HG03060 (cell line): ENCODE results near the gene PLEKHG4.

Experiments
- ATAC-seq: cut with Tn5 transposase; IDR thresholded peaks from one replicate; pipeline ENCODE4 v1.9.1; 2021; ENCODE audit warnings: low read depth, moderate number of reproducible peaks; ENCODE audit not compliant: unreplicated experiment

PLEKHG4 gene, protein sequence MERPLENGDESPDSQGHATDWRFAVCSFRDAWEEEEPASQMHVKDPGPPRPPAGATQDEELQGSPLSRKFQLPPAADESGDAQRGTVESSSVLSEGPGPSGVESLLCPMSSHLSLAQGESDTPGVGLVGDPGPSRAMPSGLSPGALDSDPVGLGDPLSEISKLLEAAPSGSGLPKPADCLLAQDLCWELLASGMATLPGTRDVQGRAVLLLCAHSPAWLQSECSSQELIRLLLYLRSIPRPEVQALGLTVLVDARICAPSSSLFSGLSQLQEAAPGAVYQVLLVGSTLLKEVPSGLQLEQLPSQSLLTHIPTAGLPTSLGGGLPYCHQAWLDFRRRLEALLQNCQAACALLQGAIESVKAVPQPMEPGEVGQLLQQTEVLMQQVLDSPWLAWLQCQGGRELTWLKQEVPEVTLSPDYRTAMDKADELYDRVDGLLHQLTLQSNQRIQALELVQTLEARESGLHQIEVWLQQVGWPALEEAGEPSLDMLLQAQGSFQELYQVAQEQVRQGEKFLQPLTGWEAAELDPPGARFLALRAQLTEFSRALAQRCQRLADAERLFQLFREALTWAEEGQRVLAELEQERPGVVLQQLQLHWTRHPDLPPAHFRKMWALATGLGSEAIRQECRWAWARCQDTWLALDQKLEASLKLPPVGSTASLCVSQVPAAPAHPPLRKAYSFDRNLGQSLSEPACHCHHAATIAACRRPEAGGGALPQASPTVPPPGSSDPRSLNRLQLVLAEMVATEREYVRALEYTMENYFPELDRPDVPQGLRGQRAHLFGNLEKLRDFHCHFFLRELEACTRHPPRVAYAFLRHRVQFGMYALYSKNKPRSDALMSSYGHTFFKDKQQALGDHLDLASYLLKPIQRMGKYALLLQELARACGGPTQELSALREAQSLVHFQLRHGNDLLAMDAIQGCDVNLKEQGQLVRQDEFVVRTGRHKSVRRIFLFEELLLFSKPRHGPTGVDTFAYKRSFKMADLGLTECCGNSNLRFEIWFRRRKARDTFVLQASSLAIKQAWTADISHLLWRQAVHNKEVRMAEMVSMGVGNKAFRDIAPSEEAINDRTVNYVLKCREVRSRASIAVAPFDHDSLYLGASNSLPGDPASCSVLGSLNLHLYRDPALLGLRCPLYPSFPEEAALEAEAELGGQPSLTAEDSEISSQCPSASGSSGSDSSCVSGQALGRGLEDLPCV

DNA sequence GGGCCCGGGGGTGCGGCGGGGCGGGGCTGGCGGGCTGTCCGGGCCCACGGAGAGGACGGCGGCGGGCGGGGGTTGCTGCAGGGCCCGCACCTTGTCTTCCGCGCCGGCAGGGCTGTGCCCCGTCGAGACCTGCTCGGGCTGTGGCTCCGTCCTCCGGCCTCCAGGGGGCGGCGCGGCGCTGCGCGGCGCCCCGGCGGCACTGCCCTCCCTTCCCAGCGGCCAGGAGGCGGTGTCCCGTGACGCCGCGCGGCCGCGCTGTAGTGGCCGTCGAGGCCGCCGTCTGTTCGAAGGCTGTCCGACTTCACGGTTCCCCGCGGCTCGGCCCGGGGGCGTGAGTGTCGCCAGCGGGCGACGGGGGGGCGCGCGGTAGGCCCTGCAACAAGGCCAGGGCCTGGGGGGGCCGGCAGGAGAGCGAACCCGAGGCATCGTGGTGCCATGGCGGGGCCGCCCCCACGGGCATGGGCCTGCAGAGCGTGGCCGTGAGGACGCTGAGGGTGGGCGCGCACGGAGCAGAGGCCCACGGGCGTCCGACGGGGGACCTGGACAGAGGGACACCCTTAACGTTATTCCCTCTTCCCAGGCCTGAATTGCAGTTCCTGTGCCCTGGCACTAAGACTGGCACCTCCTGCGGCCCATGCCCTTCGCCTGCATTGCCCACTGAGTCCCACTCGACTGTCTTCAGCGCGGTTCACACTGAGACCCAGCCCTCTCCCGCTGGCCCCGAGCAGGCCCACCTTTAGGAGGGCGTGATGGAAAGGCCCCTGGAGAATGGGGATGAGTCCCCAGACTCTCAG, at the start of gene PLEKHG4:
TSS of gene PLEKHG4 (plus strand) at position 237 of the 794 bp plus-strand sequence. CDS start at position 750, 513 bp downstream.
- no peak for ATAC-seq

DNA sequence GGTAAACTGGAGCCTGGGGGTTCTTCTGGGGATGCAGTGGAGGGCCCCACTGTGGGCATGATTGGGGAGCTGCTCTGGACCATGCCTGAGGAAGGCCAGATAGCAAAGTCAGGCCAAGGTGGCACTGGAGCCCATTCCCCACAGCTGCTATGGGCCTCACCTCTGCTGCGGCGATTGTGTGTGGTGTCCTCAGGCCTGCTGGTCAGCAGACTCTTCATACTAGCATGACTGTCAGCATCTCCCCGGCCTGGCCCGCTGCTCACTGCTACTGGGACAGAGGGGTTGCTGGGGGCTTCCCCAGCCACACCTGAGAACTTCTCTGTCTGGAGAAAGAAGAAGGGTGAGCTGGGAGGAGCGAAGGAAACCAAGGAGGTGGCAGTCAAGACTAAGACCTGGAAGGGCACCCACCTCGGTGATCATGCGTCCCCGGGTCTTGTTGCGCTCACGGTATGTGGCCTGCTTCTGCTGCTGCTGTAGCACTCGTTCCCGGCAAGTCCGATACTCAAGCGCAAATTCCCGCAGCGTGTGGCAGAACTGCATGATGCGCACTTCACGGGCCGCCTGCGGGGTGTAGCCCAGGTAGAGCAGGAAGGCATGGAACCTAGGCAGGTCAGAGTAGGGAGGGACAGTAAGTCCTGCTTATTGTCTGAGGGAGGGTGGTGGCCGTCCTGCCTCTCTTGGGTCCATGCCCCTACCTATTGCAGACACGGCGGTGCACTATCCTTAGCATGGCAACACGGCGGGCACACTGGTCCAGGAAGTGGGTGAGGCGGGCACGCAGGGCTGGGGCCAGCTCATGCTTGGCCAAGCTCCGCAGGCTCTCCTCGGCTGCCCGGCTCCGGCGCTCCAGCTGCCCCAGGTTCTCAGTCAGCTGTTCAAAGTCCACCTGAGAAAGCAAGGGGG, 49.2 kb upstream of the PLEKHG4 start:
- ATAC-seq, result no peak

DNA sequence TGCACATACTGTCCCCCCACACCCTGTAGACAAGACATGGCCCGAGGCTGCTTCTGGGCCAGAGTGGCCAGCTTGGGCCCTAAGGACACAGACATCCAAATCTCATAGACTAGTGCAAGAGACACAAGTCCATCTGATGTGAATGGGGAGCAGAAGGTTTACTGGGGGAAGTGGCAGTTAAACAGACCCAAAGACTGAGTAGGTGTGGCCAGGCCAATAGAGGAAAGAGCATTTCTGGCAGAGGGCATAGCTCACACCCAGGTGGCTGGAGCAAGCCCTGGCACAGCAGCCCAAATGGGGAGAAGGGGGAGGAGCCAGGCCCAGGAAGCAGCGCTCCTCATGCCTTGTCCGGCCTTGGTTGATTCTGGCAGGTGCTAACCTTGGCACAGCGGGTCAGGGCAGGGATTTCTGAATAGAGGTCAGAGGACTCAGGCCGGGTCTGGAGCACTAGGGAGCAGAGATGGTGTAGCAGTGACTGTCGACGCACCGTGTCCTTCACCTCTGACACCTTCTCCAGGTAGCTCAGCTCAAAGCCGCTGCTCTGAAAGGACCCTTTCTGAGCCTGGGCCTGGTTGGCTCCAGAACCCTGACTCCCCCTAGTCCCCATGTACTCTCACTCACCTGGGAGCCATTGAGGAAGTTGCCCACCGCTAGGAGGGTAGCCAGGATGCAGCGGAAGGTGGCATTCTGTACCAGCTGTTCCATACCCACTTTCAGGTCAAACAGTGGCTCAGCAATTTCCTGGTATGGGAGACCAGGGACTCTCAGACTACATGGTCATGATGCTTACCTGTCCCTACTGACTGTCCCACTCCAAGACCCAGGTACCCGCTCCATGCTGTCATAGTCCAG, 48.3 kb upstream of the PLEKHG4 start:
- no peak for ATAC-seq

DNA sequence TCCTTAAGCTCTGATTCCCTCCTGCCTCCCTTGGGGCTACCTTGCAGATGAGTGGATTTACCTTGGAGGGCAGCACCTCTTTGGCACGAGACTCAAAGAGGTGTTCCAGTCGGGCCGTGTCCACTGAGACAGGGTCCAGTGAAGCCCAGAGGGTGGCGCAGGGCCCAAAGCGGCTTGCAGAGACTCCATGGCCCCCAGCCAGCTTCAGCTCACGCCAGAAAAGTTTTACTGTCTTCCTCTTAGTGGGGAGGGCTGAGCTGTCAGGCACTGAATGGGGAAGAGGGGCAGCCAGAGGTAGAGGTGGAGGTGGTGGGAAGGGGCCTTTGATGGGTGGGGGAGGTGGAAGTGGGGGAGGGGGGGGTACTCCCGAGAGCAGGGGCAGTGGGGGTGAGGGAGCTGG, 45.7 kb upstream of the PLEKHG4 start:
- ATAC-seq, result no peak

DNA sequence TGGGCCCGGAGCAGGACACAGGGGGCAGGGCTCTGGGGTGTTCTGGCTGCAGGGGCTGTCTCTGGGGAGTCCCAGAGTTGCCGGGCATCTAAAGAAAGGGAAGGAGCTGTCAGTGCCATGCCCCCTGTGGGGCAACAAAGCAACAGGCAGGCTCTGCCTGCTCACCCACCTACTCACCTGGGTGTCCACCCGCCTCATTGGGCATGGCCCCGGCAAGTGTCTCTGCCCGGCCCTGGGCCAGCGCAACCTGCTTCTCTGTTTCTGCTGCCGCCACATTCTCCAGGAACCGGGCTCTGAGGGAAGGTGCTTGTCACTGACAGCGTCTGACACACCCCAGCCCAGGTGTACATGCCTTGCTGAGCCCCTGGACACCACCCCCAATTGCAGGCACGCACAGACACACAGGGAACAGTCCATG, 45.1 kb upstream of the PLEKHG4 start:
- no peak for ATAC-seq

DNA sequence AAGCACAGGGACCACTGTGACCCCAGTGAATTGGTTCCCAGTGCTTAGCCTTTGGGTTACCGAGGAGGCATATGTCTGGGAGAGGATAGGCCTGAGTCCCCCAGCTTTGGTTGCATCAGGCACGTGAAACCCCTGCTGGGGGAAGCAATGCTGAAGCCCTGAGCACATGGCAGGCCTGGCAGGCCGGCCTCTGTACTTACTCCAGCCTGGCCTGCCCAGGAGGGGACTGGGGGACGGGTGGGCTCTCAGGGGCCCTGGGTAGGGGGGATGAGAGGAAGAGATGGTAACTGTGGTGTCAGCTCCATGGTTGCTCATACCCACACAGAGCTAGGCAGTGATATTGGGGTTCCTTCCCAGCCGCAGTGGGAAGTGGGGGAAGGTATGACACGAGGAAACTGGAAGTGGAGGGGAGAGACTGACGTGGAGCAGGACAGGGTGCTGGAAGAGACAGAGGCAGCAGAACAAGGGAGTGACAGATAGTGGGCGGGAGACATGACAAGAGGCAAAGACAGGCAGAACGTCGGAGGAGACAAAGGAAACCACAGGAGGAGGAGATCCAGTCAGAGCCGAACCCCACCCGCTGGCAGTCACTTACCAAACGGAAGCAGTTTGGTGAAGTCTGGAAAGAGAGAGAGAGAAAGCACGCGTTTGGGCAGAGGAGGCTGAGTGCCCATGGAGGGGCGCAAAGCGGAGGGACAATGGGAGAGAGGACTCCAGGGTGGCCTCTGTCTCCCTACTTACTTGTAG, 43.3 kb upstream of the PLEKHG4 start:
- no peak for ATAC-seq

DNA sequence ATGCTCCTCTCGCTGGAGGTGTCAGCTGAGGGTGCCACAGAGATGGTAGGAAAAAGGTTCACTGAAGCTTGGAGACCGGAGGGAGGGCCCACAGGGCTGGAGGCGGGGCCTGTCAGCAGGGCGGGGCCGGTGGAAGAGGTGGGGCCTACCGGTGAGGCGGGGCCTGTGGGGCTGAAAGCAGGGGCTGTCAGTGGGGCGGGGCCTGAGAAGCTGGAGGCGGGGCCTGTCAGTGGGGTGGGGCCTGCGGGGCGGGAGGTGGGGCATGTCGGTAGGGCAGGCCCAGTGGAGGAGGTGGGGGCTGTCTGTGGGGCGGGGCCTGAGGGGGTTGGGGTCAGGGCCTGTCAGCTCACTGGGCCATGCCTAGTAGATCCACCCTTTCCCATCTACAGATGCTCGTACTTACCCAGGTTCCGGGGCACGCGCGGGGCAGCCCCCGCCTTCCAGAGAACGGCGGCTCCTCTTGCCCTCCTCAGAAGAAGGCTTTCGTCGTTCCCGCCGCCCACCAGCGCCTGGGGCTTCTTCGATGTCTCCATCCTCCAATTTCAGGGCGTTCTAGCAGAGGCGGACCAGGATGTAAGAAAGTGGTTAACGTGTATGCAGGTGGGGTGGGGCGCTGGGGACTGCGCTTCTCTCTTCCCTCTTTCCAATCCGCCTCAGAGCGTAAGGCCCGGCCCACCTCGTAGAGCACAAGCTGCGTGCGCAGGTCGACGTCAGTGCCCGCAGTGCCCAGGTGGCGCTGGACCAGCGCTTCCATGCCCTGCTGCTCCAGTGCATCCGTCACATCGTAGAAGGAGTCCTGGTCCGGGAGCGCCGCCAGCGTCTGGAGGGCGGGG, 42.6 kb upstream of the PLEKHG4 start:
- no peak for ATAC-seq

DNA sequence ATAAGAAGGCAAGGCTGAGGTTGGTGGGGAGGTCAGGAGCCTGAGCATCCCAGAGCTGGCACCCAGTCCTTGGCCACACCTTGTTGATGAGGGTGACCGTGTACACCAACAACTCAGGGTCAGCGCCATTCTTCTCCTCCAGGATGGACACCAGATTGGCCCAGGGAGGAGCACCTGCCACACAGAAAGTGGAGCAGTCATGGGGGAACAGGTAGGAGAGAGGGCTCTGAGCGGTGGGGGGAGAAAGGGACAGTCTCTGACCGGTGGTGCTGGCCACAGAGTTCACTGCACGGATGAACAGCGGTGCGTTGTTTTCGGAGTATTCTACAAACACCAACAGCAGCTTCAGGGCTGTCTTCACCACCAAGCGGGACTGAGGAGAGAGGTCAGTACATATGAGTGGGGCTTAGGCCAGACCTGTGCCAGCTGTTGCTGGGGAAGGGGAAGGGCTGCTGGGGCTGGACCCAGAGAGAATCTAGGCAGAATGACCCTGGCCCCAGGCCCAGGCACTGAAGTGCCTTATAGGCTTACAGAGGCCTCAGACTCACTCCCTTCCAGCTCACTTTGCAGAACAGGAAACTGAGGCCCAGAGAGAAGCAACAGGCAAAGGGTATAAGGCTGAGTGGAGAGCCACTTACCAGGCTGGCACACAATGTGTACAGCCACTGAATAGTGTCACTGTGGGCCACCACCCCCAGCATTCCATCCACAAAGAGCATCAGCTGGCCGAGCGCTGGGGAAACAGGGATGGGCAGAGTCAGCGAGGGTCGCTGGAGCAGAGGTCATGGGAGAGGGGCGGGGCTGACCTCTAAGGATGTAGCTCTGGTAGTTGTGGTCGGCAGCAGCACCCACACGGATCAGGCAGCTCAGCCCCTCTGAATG, 41.7 kb upstream of the PLEKHG4 start:
- no peak for ATAC-seq

DNA sequence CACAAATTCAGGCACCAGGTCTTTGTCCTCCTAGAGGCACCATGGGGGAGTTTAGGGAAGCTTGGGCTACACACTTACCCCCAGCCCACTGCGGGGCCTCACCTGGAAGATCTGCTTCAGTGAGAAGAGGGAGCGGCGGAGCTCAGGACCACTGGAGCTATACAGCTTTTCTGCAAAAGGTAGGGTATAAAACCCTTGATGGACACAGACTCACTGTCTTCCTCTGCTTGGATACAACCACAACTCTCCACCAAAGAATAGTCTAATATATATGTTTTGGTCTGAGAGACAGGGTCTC, 41.1 kb upstream of the PLEKHG4 start:
- no peak for ATAC-seq

DNA sequence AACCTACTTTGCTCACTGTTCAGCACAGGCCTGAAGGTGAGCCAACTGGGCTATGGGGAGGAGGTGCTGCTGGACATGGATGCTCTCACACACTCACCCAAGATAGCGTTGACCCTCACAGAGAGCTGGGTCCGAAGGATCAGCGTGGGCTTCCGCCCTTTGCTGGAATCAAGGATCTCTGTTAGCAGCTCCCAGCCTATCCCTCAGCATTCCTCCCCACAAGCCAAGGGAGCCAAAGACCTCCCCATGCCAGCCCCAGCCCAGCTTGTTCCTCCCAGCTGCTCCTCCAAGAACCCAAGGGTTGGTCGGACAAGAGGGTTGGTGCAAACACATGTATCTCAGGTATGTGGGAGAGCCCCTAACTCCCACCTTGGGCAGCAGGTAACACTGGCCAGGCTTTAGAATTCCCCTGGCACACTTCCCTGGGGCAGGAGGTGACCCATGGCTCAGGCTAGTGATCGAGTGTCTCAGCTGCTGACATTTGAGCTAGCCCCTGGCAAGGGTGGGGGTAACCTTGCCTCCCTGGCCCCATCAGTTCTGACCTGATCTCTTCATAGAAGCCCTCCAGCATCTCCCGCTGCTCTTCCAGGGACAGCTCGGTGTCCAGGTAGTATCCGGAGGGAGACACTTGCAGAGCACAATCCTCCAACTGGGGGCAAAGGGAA, 40.4 kb upstream of the PLEKHG4 start:
- ATAC-seq, result no peak

DNA sequence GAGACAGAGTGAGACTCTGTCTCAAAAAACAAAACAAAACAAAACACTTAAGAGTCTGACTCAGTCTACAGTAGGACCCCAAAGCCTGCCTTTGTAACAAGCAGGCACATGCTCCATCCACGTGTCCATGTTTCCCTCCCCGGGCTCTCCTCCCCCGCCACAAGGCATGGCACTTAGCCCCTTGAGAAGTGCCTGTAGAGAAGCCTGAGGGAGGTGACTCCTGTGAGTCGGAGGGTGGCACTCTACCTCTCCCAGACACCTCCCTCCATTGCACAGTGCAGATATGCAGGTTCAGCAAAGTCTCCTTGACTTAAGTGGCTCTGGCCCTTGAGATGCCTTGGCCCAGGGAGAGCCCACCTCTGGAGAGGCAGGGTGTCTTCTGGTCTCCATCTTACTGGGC, 38.8 kb upstream of the PLEKHG4 start:
- ATAC-seq, result no peak

DNA sequence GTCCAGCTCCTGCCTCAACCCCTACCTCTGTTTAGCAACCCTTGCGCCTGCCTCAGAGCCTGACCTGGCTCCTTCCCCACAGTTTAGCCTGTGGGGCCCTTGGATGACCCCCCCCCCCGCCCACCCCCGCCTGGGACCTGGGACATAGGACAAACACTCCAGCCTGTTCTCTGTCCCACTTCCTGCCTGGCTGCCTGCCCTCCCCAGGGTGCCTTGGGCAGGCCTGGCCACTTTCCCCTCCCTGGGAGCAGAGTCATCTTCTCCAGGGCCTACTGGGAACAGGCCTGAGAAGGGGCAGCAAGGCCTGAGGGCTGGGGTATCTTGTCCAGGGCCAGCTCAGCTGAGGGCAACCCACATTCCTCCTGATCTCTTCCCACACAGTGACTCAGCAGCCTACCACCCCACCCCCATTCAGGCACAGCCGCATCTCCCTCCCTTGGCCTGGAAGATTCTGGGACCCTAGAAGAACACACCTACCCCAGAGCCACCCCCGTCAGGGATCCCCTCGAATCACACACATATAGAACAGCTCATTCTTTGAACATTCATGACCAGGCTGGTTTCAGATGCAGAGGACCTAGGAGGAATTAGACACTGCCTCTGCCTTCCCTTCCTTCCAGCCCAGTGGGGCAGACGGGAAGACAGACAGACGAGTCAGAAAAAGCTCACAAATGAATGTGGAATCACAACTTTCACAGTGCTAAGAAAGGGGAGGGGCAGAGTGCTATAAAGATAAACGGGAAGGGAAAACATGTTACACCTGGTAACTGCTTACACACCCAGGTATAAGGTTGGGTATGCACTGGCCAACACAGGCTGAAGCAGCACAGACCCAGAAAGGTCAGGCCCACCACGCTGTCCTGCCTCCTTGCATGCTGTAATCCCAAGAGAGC, 38.1 kb upstream of the PLEKHG4 start:
- no peak for ATAC-seq

DNA sequence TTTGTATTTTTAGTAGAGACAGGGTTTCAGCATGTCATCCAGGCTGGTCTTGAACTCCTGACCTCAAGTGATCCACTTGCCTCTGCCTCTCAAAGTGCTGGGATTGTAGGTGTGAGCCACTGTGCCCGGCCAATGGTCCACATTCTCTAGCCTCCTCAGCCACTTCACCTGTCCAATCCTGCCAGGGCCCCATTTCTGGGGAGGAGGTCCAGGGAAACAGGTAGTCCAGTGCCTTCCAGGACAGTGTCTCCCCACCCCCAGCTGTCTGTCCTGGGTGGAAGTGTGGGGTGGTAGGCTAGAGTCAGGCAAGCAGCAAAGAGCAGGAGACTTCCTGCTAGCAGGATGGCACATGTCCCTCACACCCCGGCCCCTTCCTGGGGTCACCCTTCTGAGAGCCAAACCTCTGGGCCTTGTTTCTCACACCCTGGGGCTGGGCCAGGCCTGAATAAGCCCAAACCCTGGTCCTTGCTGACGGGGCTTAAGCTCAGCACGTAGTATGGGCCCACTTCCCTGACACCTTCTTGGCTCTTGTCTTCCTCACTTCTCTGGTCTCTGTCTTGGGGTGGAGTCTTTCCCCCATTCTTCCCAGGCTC, 37.1 kb upstream of the PLEKHG4 start:
- no peak for ATAC-seq

DNA sequence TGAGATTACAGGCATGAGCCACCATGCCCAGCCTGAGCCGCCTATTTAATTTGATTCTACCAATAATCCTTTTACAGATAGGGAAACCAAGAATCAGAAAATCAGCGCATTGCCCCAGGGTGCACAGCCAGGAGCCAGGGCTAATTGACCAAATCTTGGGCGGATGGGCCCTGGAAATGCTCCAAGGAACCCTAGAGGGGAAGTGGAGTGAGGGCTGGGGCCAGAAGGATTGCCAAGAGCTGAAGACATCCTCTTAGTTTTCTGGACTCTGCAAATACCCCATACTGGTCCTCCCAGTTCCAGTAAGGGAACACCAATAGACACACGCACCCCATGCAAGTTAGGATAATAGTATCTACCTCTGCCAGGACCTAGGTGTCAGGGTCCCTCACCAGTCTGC, 35.9 kb upstream of the PLEKHG4 start:
- ATAC-seq, result no peak
